Stimulated activated CD8-positive, alpha-beta memory T cell treated with anti-CD3 and anti-CD28 coated beads, Interleukin-4, amount 100 ng/mL, for 24 hours (primary cell): ENCODE results near the gene IL17F.

Source experiments
- DNase-seq: peaks from one replicate; pipeline ENCODE4 v3.0.0-alpha.2; 2020; ENCODE audit warnings: low read depth

The IL17F gene

DNA sequence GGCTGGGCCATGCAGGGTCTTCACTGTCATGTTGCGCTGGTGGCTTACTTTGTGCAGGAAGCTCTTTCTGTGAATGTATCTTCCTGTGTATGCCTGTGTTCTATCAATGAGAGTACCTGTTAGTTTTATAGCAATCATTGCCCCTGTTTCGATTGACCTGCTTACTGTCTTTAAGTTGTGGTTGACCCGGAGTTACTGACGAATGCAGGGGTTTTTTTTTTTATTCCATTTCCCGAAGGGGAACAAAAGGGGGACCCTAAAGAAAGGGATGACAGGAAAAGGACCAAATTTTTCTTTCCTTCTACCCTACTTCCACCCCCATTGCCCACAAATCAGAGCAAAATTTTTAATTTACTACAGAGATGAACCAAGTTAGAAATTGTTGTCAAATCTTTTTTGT is at the start of gene IL17F:
Gene IL17F (minus strand): TSS at position 101 of the 400 bp plus-strand sequence. CDS start 71 bp downstream, at position 30.
- no peak for DNase-seq

GRCh38 chr6:52293067-52293466 is 48.8 kb upstream of the IL17F start:
- no peak for DNase-seq

GRCh38 chr6:52288841-52289240 is 44.5 kb upstream of the IL17F start:
- no peak for DNase-seq

- no peak for DNase-seq
These were observed 43.9 kb upstream of the IL17F start for GRCh38 chr6:52288216-52288615.

DNA sequence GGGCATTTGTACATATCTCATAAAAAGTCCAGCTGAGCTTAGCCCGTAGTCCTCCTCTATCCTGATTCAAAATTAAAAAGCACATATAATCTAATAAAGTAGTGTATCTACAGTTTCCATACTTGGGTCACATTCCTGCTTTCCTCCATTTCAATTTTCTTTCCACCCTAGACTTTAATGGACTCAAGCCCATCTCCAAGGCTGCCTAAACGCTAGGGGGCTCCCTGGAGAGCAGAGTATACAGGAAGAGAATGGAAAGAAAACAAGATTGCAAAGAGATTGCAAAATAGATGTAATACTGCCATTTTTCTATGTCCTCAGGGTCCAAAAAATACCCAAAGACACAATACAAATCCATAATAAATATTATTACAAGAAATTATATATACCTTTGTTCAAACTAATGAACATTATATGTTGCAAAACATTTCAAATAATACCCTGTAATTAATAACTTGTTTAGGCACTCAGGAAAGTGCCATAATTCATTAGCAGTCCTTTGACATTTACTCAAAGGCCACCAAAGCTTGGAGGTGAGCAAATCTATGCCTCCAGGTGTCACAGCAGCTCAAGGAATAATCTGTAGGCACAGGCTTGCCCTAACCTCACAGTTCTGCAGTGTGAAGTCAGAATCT is 42.6 kb upstream of the IL17F start:
- DNase-seq = peak; percentile 55

- DNase-seq = no peak
These were observed 41.1 kb upstream of the IL17F start for GRCh38 chr6:52285177-52286068.

GRCh38 chr6:52284460-52285176 is 40.3 kb upstream of the IL17F start, which contains the start of gene MCM3:
MCM3 (minus strand) TSS chr6:52284742; CDS start chr6:52284674, 68 bp downstream.
- DNase-seq = peak; percentile 89

- DNase-seq = peak; percentile 34
These were observed 39.8 kb upstream of the IL17F start for GRCh38 chr6:52284131-52284459.

DNA sequence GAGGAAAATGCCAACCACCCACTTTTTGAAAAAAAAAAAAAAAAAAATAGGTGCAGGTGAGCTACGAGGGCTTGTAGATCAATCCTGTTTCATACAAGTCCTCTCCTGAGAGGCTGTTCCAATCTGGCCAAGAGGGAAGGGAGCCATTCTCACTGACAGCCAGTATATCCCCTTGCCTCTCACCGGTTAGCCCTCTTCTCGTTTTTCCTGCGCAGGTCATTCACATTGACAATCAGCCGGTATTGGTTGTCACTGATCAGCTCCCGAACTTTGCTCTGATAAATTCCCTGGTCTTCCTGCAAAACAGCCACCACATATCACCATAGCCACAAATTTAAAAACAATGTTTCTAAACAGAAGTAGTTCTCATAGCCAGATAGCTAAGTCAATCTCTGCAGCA is 38.8 kb upstream of the IL17F start:
- DNase-seq = no peak

GRCh38 chr6:52276130-52276529 is 31.8 kb upstream of the IL17F start:
- no peak for DNase-seq

DNA sequence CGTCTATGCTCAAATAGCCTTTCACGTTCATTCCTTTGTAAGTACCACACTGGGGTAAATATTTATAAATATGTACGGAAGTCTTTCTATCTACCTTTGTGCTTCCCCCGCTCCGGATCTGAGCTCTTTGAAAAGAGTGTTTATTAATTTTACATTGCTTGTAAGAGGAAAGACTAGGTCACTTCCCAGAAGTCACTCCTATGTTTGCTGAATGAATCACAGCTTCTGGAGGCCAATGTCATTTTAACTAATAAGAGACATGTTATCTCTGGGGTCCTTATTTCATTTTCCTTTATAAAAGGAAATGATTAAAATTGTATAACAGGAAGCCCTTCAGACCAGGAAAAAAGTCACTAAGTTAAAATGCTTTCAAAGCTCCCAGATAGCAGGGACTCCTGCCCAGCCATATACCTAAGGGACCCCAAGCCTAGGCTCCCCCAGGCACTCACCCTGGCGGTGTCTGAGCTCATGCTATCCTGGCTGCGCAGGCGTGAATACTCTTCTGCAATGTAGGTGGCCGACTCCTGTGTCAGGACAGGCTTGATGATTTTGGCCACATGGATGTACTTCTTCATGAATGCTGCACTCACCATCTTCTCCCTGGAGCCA is 27.7 kb upstream of the IL17F start:
- DNase-seq = no peak

DNA sequence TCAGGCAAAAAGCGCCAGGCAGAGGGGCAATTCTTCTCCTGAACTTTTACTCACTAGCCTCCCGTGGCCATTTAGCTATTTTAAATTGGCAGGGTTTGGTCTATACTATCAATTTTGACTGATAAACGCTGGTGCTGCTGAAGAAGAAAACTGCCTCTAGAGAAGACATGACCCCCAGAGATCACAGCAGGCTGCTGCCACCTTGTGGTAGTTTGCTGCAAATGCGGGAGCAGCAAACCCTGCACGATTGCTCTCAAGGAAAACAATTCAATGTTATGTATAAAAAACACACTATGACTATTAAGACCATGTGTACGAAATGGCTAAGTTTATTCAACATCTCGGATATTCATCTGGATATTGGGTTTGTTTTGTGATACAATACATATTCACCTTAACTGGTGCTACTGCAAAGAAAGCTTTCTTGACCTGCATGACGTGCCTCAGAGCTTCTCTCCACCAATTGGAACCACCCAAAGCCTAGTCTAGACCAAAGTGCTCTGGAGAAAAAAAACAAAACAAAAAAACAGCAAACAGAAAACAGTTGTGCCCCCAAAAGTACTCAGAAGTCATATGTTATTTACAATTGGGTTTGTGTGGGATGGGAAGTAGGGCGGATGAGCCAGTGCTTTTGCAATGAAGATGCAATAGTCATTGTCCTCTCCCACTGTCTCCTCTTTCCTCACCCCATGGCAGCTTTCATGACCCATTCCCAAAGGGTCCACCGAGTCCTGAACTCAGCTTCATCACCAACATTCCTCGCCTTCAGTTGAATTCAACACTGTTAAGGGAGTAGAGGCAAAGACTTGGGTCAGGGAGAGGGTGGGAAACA is 19.6 kb upstream of the IL17F start:
- DNase-seq = peak; percentile 44

DNA sequence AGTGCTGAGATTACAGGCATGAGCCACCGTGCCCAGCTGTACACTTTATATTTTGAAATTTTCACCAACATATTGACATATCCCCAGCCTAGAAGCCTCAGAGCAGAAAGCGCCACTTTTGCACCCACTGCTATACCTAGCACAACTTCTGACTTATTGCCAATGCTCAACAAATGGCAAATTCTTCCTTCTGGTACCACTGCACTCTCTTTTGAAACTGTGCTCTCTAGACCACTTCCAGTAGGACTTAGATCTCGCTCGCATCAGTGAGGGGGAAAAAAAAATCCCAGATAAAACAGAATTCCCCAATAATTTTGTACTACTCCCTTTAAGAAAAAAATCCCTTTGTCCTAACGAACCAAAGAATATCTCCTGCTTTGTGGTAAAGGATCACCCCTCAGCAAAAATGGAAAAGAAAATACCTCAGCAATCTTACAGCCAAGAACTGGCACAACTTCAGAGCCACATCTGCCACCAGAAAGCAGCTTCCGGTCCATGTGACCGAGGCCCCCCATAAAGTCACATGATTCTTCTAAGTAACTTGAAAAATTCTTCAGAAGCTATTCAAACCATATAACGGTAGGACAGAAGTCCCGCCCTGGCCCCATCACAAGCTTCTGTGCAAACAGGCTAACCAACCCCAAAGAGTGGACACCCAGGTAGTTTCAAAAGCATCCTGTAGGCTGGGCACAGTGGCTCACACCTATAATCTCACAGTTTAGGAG is 18.5 kb upstream of the IL17F start:
- no peak for DNase-seq

GRCh38 chr6:52261229-52261628 is 16.9 kb upstream of the IL17F start:
- DNase-seq = no peak

- no peak for DNase-seq
These were observed 16.3 kb upstream of the IL17F start for GRCh38 chr6:52260634-52261033.

- DNase-seq = no peak
These were observed 11.1 kb upstream of the IL17F start for GRCh38 chr6:52255434-52255833.

GRCh38 chr6:52254731-52255378 is 10.6 kb upstream of the IL17F start:
- no peak for DNase-seq

- no peak for DNase-seq
These were observed 9.2 kb upstream of the IL17F start for GRCh38 chr6:52253494-52253893.

- DNase-seq = no peak
These were observed 6.8 kb upstream of the IL17F start for GRCh38 chr6:52251113-52251512.

GRCh38 chr6:52249078-52249477 is 4.8 kb upstream of the IL17F start:
- no peak for DNase-seq
